IMR-90 (cell line): ENCODE data around the gene FOSB. TPM values are rescaled to one million over a fixed set of nuclear protein-coding genes. Genes with fewer than 3 reads are reported as not detected.
A peak's percentile ranks its signal among the peaks of the same experiment; 100 is the strongest.

Experiments used
- ATAC-seq: fragments of 200-7000 bp; cut with Tn5 transposase; 2 replicates; pipeline ENCODE4 v1.9.1; 2020; ENCODE audit warnings: low read depth, mild to moderate bottlenecking, moderate library complexity
- BruUV-seq: library from RNA; stranded (reverse); fragments of 400-500 nt; replicated peaks from 2 replicates; lab custom pipeline; 2021; lab: Mats Ljungman, UMichigan
- CTCF ChIA-PET: fragments of 300-600 bp; formaldehyde crosslinking; extraction: SDS; loops from one replicate; lab custom pipeline; 2021; ENCODE audit warnings: antibody characterized with exemption; lab: Yijun Ruan, JAX
- POLR2A ChIA-PET: fragments of 300-600 bp; sonication (Branson Sonifier 250); formaldehyde crosslinking; loops from one replicate; lab custom pipeline; 2022; ENCODE audit warnings: antibody characterized with exemption; ENCODE audit not compliant: unreplicated experiment; lab: Charles Lee
- DNase-seq: peaks from one replicate; pipeline ENCODE4 v3.0.0; 2013
- H2AFZ ChIP-seq: replicated peaks from 2 replicates; pipeline ENCODE3; 2013; ENCODE audit warnings: low read length, mild to moderate bottlenecking; ENCODE audit not compliant: poor library complexity
- H2AK5ac ChIP-seq: 2 replicates; pipeline ENCODE4 v1.6.1; 2013; ENCODE audit warnings: low read depth, low read length, inconsistent platforms
- H2AK9ac ChIP-seq: replicated peaks from 2 replicates; pipeline ENCODE3; 2013; ENCODE audit warnings: mild to moderate bottlenecking, low read depth, low read length, moderate library complexity; ENCODE audit not compliant: poor library complexity
- H2BK120ac ChIP-seq: 2 replicates; pipeline ENCODE4 v1.6.1; 2013; ENCODE audit warnings: low read depth, low read length, inconsistent platforms
- H2BK15ac ChIP-seq: 3 replicates; pipeline ENCODE4 v1.6.1; 2013; ENCODE audit warnings: low read depth, low read length, inconsistent platforms
- H2BK20ac ChIP-seq: 2 replicates; pipeline ENCODE4 v1.6.1; 2013; ENCODE audit warnings: low read depth, mild to moderate bottlenecking, inconsistent platforms, low read length, moderate library complexity
- H2BK5ac ChIP-seq: 2 replicates; pipeline ENCODE4 v1.6.1; 2013; ENCODE audit warnings: mild to moderate bottlenecking, low read depth, low read length, inconsistent platforms; ENCODE audit not compliant: poor library complexity, severe bottlenecking
- H3K14ac ChIP-seq: replicated peaks from 2 replicates; pipeline ENCODE4 v1.6.1; 2013; ENCODE audit warnings: low read depth, low read length, inconsistent platforms
- H3K18ac ChIP-seq: 2 replicates; pipeline ENCODE4 v1.6.1; 2013; ENCODE audit warnings: low read depth, low read length, control low read depth
- H3K23ac ChIP-seq: 2 replicates; pipeline ENCODE4 v1.6.1; 2013; ENCODE audit warnings: low read depth, low read length, inconsistent platforms
- H3K27ac ChIP-seq: 2 replicates; pipeline ENCODE4 v1.5.1; 2013; ENCODE audit warnings: mild to moderate bottlenecking, control low read depth, low read length; ENCODE audit not compliant: insufficient read depth
- H3K27me3 ChIP-seq: 2 replicates; pipeline ENCODE4 v1.6.1; 2013; ENCODE audit warnings: low read length; ENCODE audit not compliant: control insufficient read depth, insufficient read depth
- H3K36me3 ChIP-seq: 2 replicates; pipeline ENCODE4 v1.6.1; 2013; ENCODE audit warnings: low read length, mixed read lengths; ENCODE audit not compliant: control insufficient read depth, insufficient read depth
- H3K4ac ChIP-seq: 2 replicates; pipeline ENCODE4 v1.6.1; 2013; ENCODE audit warnings: low read depth, low read length, inconsistent platforms
- H3K4me1 ChIP-seq: 2 replicates; pipeline ENCODE4 v1.6.1; 2013; ENCODE audit warnings: low read length, mixed read lengths; ENCODE audit not compliant: control insufficient read depth, insufficient read depth
- H3K4me2 ChIP-seq: 2 replicates; pipeline ENCODE4 v1.6.1; 2013; ENCODE audit warnings: low read depth, mild to moderate bottlenecking, control low read depth, low read length, moderate library complexity
- H3K4me3 ChIP-seq: 2 replicates; pipeline ENCODE4 v1.5.1; 2013; ENCODE audit warnings: low read depth, mild to moderate bottlenecking, control low read depth, low read length, moderate library complexity; ENCODE audit not compliant: insufficient read depth
- H3K56ac ChIP-seq: 2 replicates; pipeline ENCODE4 v1.6.1; 2013; ENCODE audit warnings: low read length, inconsistent platforms; ENCODE audit not compliant: insufficient read depth; ENCODE audit errors: extremely low read depth
- H3K79me1 ChIP-seq, 2 experiments: 2 replicates each; pipeline ENCODE4 v1.6.1; 2013; ENCODE audit warnings: low read length in 2 of 2, inconsistent platforms in 1 of 2, low read depth in 1 of 2
- H3K9ac ChIP-seq: 2 replicates; pipeline ENCODE4 v1.6.1; 2013; ENCODE audit warnings: low read depth, low read length, control low read depth
- H3K9me1 ChIP-seq: 2 replicates; pipeline ENCODE4 v1.6.1; 2013; ENCODE audit warnings: low read length, inconsistent platforms; ENCODE audit not compliant: insufficient read depth
- H3K9me3 ChIP-seq: 2 replicates; pipeline ENCODE4 v1.6.1; 2013; ENCODE audit warnings: low read length; ENCODE audit not compliant: control insufficient read depth, insufficient read depth
- H4K20me1 ChIP-seq: 2 replicates; pipeline ENCODE4 v1.6.1; 2013; ENCODE audit warnings: low read length, inconsistent platforms; ENCODE audit not compliant: insufficient read depth
- H4K5ac ChIP-seq: 2 replicates; pipeline ENCODE4 v1.6.1; 2013; ENCODE audit warnings: mild to moderate bottlenecking, low read depth, low read length, control low read depth
- H4K8ac ChIP-seq, 2 experiments: 2 replicates each; pipeline ENCODE4 v1.6.1; 2013; ENCODE audit warnings: low read depth in 2 of 2, low read length in 2 of 2, control low read depth in 1 of 2, inconsistent platforms in 1 of 2
- H4K91ac ChIP-seq: 2 replicates; pipeline ENCODE4 v1.6.1; 2013; ENCODE audit warnings: low read depth, low read length, inconsistent platforms; ENCODE audit not compliant: insufficient read depth
- BHLHE40 ChIP-seq: fragments of 150-350 bp; IDR thresholded peaks from 2 replicates; pipeline ENCODE4 v1.6.1; 2016; ENCODE audit warnings: mild to moderate bottlenecking, low read depth, low read length
- POLR2A ChIP-seq: IDR thresholded peaks from 2 replicates; pipeline ENCODE4 v1.6.1; 2012; ENCODE audit warnings: mild to moderate bottlenecking, low read depth, low read length
- dilution Hi-C: fragments of 300-500 bp; cut with HindIII; formaldehyde crosslinking; loops from one replicate; pipeline ENCODE4 v1.14.3; 2018; ENCODE audit warnings: low sequenced_read_pairs; ENCODE audit not compliant: unreplicated experiment
- in situ Hi-C: fragments of 300-500 bp; cut with MboI; formaldehyde crosslinking; loops from 3 replicates; pipeline ENCODE4 v1.14.3; 2019; ENCODE audit warnings: low sequenced_read_pairs, inconsistent platforms, mixed read lengths
- intact Hi-C: fragments of 100-400 bp; cut with micrococcal nuclease; formaldehyde crosslinking; loops from 2 replicates; pipeline ENCODE4 v1.10.0; 2022
- polyA plus RNA-seq, 3 experiments: library from polyadenylated mRNA; depleted of rRNA; stranded (reverse); fragments of >200 nt; gene quantifications; 2 replicates each; pipeline ENCODE4 v1.2.3, GENCODE V29; 2012; ENCODE audit warnings: low replicate concordance in 1 of 3
- total RNA-seq: library from RNA; depleted of rRNA; stranded (reverse); fragments of >200 nt; gene quantifications from 2 replicates; pipeline ENCODE4 v1.2.3, GENCODE V29; 2012

FOSB gene
- total and polyA plus RNA-seq, 2 of the 4 experiments (the other 2 are of a cell fraction), result 11.1 to 15.6 TPM

- in situ Hi-C loops, result no loop called here
Observed at GRCh38 chr19:45457776-45458175, 10.0 kb upstream of the FOSB start.

More at GRCh38 chr19:45457776-45458175, 10.0 kb upstream of the FOSB start:
- ChIA-PET POLR2A (no interaction called here), CTCF (no interaction called here)
- DNase-seq (no peak), ATAC-seq (no peak)
- intact Hi-C loops (no loop called here), dilution Hi-C loops (no loop called here)
- H4K20me1 ChIP-seq, result peaks cover 8% of the 10 kb centered on the region
- no peak overlapping the region for H3K56ac ChIP-seq
- no peak overlapping the region for H2AFZ ChIP-seq
- H2BK20ac ChIP-seq, result no peak overlapping the region
- H3K9me3 ChIP-seq, result no peaks in the 10 kb centered on the region
- H3K36me3 ChIP-seq, result no peaks in the 10 kb centered on the region
- H4K5ac ChIP-seq, result no peak overlapping the region
- no peak overlapping the region for H3K27ac ChIP-seq
- peak overlapping the region; percentile 57; the same call in 1 of the 3 replicates for H2BK15ac ChIP-seq
- H3K23ac ChIP-seq, result no peak overlapping the region
- H2BK5ac ChIP-seq, result no peak overlapping the region
- no peak overlapping the region for H4K91ac ChIP-seq
- no peak overlapping the region for H2BK120ac ChIP-seq
- peaks cover 6% of the 10 kb centered on the region; the same call in 1 of the 2 replicates for H3K9me1 ChIP-seq
- H3K18ac ChIP-seq, result no peak overlapping the region
- H4K8ac ChIP-seq, result no peak overlapping the region
- H3K4me2 ChIP-seq, result no peak overlapping the region
- no peaks in the 10 kb centered on the region for H3K27me3 ChIP-seq
- peak overlapping the region; percentile 70; the same call in 1 of the 2 replicates for H2AK5ac ChIP-seq
- peaks cover 8% of the 10 kb centered on the region for H3K4me1 ChIP-seq
- no peak overlapping the region for H3K14ac ChIP-seq
- TF ChIP-seq POLR2A (peak; percentile 24; the same call in 1 of the 2 replicates), BHLHE40 (no peak)
- peaks cover 0 to 9% of the 10 kb centered on the region in 2 experiments; a peak in 2 of 4 replicates for H3K79me1 ChIP-seq
- H2AK9ac ChIP-seq, result no peak overlapping the region
- H3K4ac ChIP-seq, result 0 out of 2 replicates have a peak overlapping the region, but pooled peaks have one; percentile 10
- no peak overlapping the region for H3K9ac ChIP-seq
- no peak overlapping the region for H3K4me3 ChIP-seq
- BruUV-seq, result no TSS peak
